B cell (primary cell): ENCODE measurements around the gene CHST15. TPM values are rescaled to one million over a fixed set of nuclear protein-coding genes. Genes with fewer than 3 reads are reported as not detected.

Source experiments
- ATAC-seq: fragments of 200-7000 bp; cut with Tn5 transposase; one replicate; pipeline ENCODE4 v1.10.0; 2021; ENCODE audit warnings: low read depth, mild to moderate bottlenecking, moderate number of reproducible peaks, moderate library complexity
- CTCF ChIA-PET: fragments of 350-600 bp; sonication (Branson Sonifier 250); formaldehyde crosslinking; loops from one replicate; lab custom pipeline; 2021; ENCODE audit warnings: antibody characterized with exemption, inconsistent platforms; lab: Charles Lee
- POLR2A ChIA-PET: fragments of 350-600 bp; sonication (Branson Sonifier 250); formaldehyde crosslinking; loops from one replicate; lab custom pipeline; 2021; ENCODE audit warnings: antibody characterized with exemption; lab: Charles Lee
- DNase-seq: peaks from one replicate; pipeline ENCODE4 v3.0.0; 2013
- H2AFZ ChIP-seq: 2 replicates; pipeline ENCODE4 v1.6.1; 2012; ENCODE audit warnings: mild to moderate bottlenecking, low read depth, low read length; ENCODE audit not compliant: insufficient read depth, poor library complexity, severe bottlenecking
- H3K27ac ChIP-seq, 2 donors: 1 replicate in 1 of 2; 2 replicates in 1 of 2; pipeline ENCODE4 v1.5.1; 2012 to 2013; ENCODE audit warnings: low read length in 2 of 2, mild to moderate bottlenecking in 2 of 2, moderate library complexity in 1 of 2
- H3K27me3 ChIP-seq, 4 experiments: fragments of 200-600 bp in 1 of 4; sonication (generic) in 1 of 4; replicated peaks in 1 of 4; 1 replicate in 2 of 4; 2 replicates in 2 of 4; pipeline versions ENCODE4 v1.6.1 to v1.7.0; 2013 to 2016; ENCODE audit warnings: low read length in 3 of 4, mild to moderate bottlenecking in 2 of 4, mixed read lengths in 1 of 4, moderate library complexity in 1 of 4; ENCODE audit not compliant: insufficient read depth in 4 of 4, control insufficient read depth in 3 of 4; ENCODE audit errors: control extremely low read depth in 1 of 4
- H3K36me3 ChIP-seq, 2 experiments: replicated peaks in 1 of 2; 1 replicate in 1 of 2; 2 replicates in 1 of 2; pipeline versions ENCODE4 v1.6.1 to v1.7.1; 2013; ENCODE audit warnings: low read length in 1 of 2; ENCODE audit not compliant: insufficient read depth in 2 of 2, control insufficient read depth in 1 of 2; ENCODE audit errors: control extremely low read depth in 1 of 2, extremely low read depth in 1 of 2
- H3K4me1 ChIP-seq, 2 donors: fragments of 200-600 bp in 1 of 2; sonication (generic) in 1 of 2; 1 replicate in 1 of 2; 2 replicates in 1 of 2; pipeline versions ENCODE4 v1.5.1 to v1.6.1; 2013 to 2017; ENCODE audit warnings: low read length in 2 of 2; ENCODE audit not compliant: control insufficient read depth in 2 of 2, insufficient read depth in 2 of 2
- H3K4me2 ChIP-seq: replicated peaks from 2 replicates; pipeline ENCODE3; 2012; ENCODE audit warnings: mild to moderate bottlenecking, low read depth, low read length; ENCODE audit not compliant: poor library complexity, severe bottlenecking
- H3K4me3 ChIP-seq, 5 experiments: fragments of 200-600 bp in 1 of 5; sonication (generic) in 1 of 5; 1 replicate in 3 of 5; 2 replicates in 2 of 5; pipeline versions ENCODE4 v1.5.1 to v1.7.0; 2011 to 2016; ENCODE audit warnings: low read length in 4 of 5, mild to moderate bottlenecking in 4 of 5, low read depth in 2 of 5, control low read depth in 1 of 5, moderate library complexity in 1 of 5; ENCODE audit not compliant: insufficient read depth in 1 of 5; ENCODE audit errors: control extremely low read depth in 1 of 5, extremely low read depth in 1 of 5
- H3K79me2 ChIP-seq: fragments of 200-600 bp; sonication (generic); one replicate; pipeline ENCODE4 v1.6.0; 2016; ENCODE audit warnings: low read length; ENCODE audit not compliant: control insufficient read depth, insufficient read depth
- H3K9ac ChIP-seq: fragments of 200-600 bp; sonication (generic); 2 replicates; pipeline ENCODE4 v1.6.1; 2017; ENCODE audit warnings: mild to moderate bottlenecking, low read length, moderate library complexity
- H3K9me3 ChIP-seq, 3 donors: one replicate each; pipeline versions ENCODE4 v1.6.1 to v1.7.1; 2013; ENCODE audit warnings: low read length in 2 of 3; ENCODE audit not compliant: control insufficient read depth in 2 of 3, insufficient read depth in 1 of 3; ENCODE audit errors: control extremely low read depth in 1 of 3
- H4K20me1 ChIP-seq: 2 replicates; pipeline ENCODE4 v1.6.0; 2012; ENCODE audit warnings: mild to moderate bottlenecking, low read length; ENCODE audit not compliant: insufficient read depth, control insufficient read depth, poor library complexity, severe bottlenecking
- H3K27ac Mint-ChIP-seq: one replicate; pipeline ENCODE4 v1.8.0; 2021; ENCODE audit warnings: mixed read lengths
- H3K27me3 Mint-ChIP-seq: one replicate; pipeline ENCODE4 v1.8.0; 2021; ENCODE audit warnings: mixed read lengths
- H3K4me1 Mint-ChIP-seq: one replicate; pipeline ENCODE4 v1.8.0; 2021; ENCODE audit warnings: mixed read lengths
- H3K4me3 Mint-ChIP-seq: one replicate; pipeline ENCODE4 v1.8.0; 2021; ENCODE audit warnings: mixed read lengths
- H3K9me3 Mint-ChIP-seq: one replicate; pipeline ENCODE4 v1.8.0; 2022; ENCODE audit warnings: mixed read lengths; ENCODE audit not compliant: insufficient read depth
- CTCF ChIP-seq: fragments of 200-600 bp; IDR thresholded peaks from one replicate; pipeline ENCODE4 v1.8.0; 2022; ENCODE audit warnings: antibody characterized with exemption, mild to moderate bottlenecking
- EZH2 ChIP-seq: IDR thresholded peaks from 2 replicates; pipeline ENCODE4 v1.6.1; 2012; ENCODE audit warnings: borderline replicate concordance, low read depth, mild to moderate bottlenecking, moderate library complexity, low read length; ENCODE audit not compliant: insufficient read depth, poor library complexity, severe bottlenecking
- WGBS: methylation state at CpG from one replicate; pipeline ENCODE4 v1.1.5; 2013; ENCODE audit warnings: missing lambda C conversion rate; ENCODE audit not compliant: insufficient coverage; 5-methylcytosine and 5-hydroxymethylcytosine counted together
- intact Hi-C: fragments of 100-400 bp; cut with micrococcal nuclease; formaldehyde crosslinking; loops from one replicate; pipeline ENCODE4 v1.10.0; 2022
- polyA plus RNA-seq: library from polyadenylated mRNA; depleted of rRNA; stranded (reverse); fragments of >200 nt; gene quantifications from 2 replicates; pipeline ENCODE4 v1.2.3, GENCODE V29; 2012
- total RNA-seq, 2 donors: library from RNA; stranded (reverse); fragments of 120-200 nt in 1 of 2; gene quantifications; 1 replicate in 1 of 2; 2 replicates in 1 of 2; pipeline versions ENCODE4 v1.2.3 to v1.2.4, GENCODE V29; 2013 to 2022

CHST15 gene
- total and polyA plus RNA-seq, 2 donors (not counting 1 experiment from before 2014, with no cell fraction given), result 17.9 to 75.4 TPM

- intact Hi-C loops, result no loop called here
- H3K27ac Mint-ChIP-seq, result no peak overlapping the region
- H3K27me3 Mint-ChIP-seq, result no peaks in the 10 kb centered on the region
- Histone ChIP-seq H3K4me1 (no peaks in the 10 kb centered on the region), H3K4me3 (no peak overlapping the region), H3K27ac (no peak overlapping the region), H2AFZ (no peak overlapping the region), H3K9me3 (peaks cover 0 to 20% (median 2%) of the 10 kb centered on the region in 3 donors), H3K79me2 (no peaks in the 10 kb centered on the region), H3K9ac (no peak overlapping the region), H3K4me2 (no peak overlapping the region), H3K36me3 (peaks cover 0 to 62% of the 10 kb centered on the region in 2 experiments), H4K20me1 (peaks cover 7% of the 10 kb centered on the region), H3K27me3 (no peaks in the 10 kb centered on the region)
- POLR2A ChIA-PET, result no interaction called here
- H3K4me3 Mint-ChIP-seq, result no peak overlapping the region
- CTCF ChIA-PET, result no interaction called here
- TF ChIP-seq EZH2 (no peak), CTCF (no peak)
- H3K4me1 Mint-ChIP-seq, result no peaks in the 10 kb centered on the region
- DNase-seq (no peak), ATAC-seq (no peak)
- H3K9me3 Mint-ChIP-seq, result no peaks in the 10 kb centered on the region
- 95% methylated on average over 22 of the region's 22 CpGs for WGBS
Measured at GRCh38 chr10:124010563-124011131, 82.8 kb downstream of the CHST15 start.

GRCh38 chr10:124010024-124010423, 83.4 kb downstream of the CHST15 start:
- H3K4me2 ChIP-seq, result no peak overlapping the region
- TF ChIP-seq CTCF (no peak), EZH2 (no peak)
- H3K9me3 ChIP-seq, result peaks cover 0 to 20% (median 2%) of the 10 kb centered on the region in 3 donors
- Mint-ChIP-seq H3K9me3 (no peaks in the 10 kb centered on the region), H3K4me3 (no peak overlapping the region), H3K27me3 (no peaks in the 10 kb centered on the region), H3K4me1 (no peaks in the 10 kb centered on the region), H3K27ac (no peak overlapping the region)
- intact Hi-C loops, result no loop called here
- no peak overlapping the region for H3K9ac ChIP-seq
- CTCF ChIA-PET, result interaction anchor here (1.1 kb wide), 1 partner anchor 379 kb away, joined by 3 read pairs; no protein-coding TSS in a partner anchor
- DNase-seq (no peak), ATAC-seq (no peak)
- no peaks in the 10 kb centered on the region for H3K27me3 ChIP-seq
- H4K20me1 ChIP-seq, result peaks cover 7% of the 10 kb centered on the region
- H2AFZ ChIP-seq, result no peak overlapping the region
- H3K4me1 ChIP-seq, result no peaks in the 10 kb centered on the region
- POLR2A ChIA-PET, result interaction anchor here (0.9 kb wide), 1 partner anchor 26 kb away, joined by 3 read pairs; no protein-coding TSS in a partner anchor
- H3K79me2 ChIP-seq, result no peaks in the 10 kb centered on the region
- peaks cover 0 to 62% of the 10 kb centered on the region in 2 experiments for H3K36me3 ChIP-seq
- WGBS, result 96% methylated on average over 20 of the region's 20 CpGs
- no peak overlapping the region for H3K4me3 ChIP-seq
- no peak overlapping the region for H3K27ac ChIP-seq
